ENCODE measurements around the gene SLC25A31.
A peak's percentile ranks its signal among the peaks of the same experiment; 100 is the strongest.

SLC25A31 gene

GRCh38 chr4:127782025-127782274 lies 51.8 kb downstream of the SLC25A31 start:
- Histone ChIP-seq H3K27ac (no peak overlapping the region), H3K36me3 (ENCODE audit: insufficient read depth, low read length) (no peaks in the 10 kb centered on the region), H3K4me3 (peak overlapping the region; percentile 83), H3K9me3 (ENCODE audit: low read depth, low read length) (no peaks in the 10 kb centered on the region), H3K9ac (ENCODE audit: insufficient read length) (peak overlapping the region; percentile 63)
- no peak for TF ChIP-seq POLR2AphosphoS5 (IDR thresholded peaks at IDR 0.05; ENCODE audit: borderline replicate concordance, low read depth, low read length)
- TF ChIP-seq EZH2 (IDR thresholded peaks at IDR 0.05): no peak
- no peak for TF ChIP-seq FOXP2 (optimal IDR thresholded peaks at IDR 0.05; ENCODE audit: control extremely low read depth, extremely low read length, insufficient read depth)
- DNase-seq (ENCODE audit: low read depth, low spot score): no peak

- no peaks in the 10 kb centered on the region for H3K36me3 ChIP-seq (ENCODE audit: insufficient read depth, low read length)
- TF ChIP-seq EZH2 (IDR thresholded peaks at IDR 0.05): no peak
- TF ChIP-seq POLR2AphosphoS5 (IDR thresholded peaks at IDR 0.05; ENCODE audit: borderline replicate concordance, low read depth, low read length): peak; percentile 68
- H3K27ac ChIP-seq: no peak within 1 kb of the TSS
- H3K9me3 ChIP-seq (ENCODE audit: low read depth, low read length): no peaks in the 10 kb centered on the region
- H3K4me3 ChIP-seq: peak within 1 kb of the TSS; percentile 83
- peak within 1 kb of the TSS; percentile 63 for H3K9ac ChIP-seq (ENCODE audit: insufficient read length)
- DNase-seq (ENCODE audit: low read depth, low spot score): no peak
Measured at GRCh38 chr4:127782275-127783025, 52.2 kb downstream of the SLC25A31 start, which contains the start of gene HSPA4L. HSPA4L (plus strand) TSS chr4:127782322; CDS start chr4:127782551, 229 bp downstream.

- H3K4me3 ChIP-seq: peak overlapping the region; percentile 83
- H3K27ac ChIP-seq: no peak overlapping the region
- peak overlapping the region; percentile 63 for H3K9ac ChIP-seq (ENCODE audit: insufficient read length)
- H3K9me3 ChIP-seq (ENCODE audit: low read depth, low read length): no peaks in the 10 kb centered on the region
- DNase-seq (ENCODE audit: low read depth, low spot score): no peak
- H3K36me3 ChIP-seq (ENCODE audit: insufficient read depth, low read length): no peaks in the 10 kb centered on the region
- TF ChIP-seq POLR2AphosphoS5 (IDR thresholded peaks at IDR 0.05; ENCODE audit: borderline replicate concordance, low read depth, low read length): no peak
- TF ChIP-seq EZH2 (IDR thresholded peaks at IDR 0.05): no peak
- no peak for TF ChIP-seq FOXP2 (optimal IDR thresholded peaks at IDR 0.05; ENCODE audit: control extremely low read depth, extremely low read length, insufficient read depth)
Measured at GRCh38 chr4:127783026-127783769, 53.0 kb downstream of the SLC25A31 start.

- Histone ChIP-seq H3K9me3 (ENCODE audit: low read depth, low read length) (no peaks in the 10 kb centered on the region), H3K27ac (no peak overlapping the region), H3K9ac (ENCODE audit: insufficient read length) (no peak overlapping the region), H3K4me3 (peak overlapping the region; percentile 83; the same call in 1 of the 2 replicates), H3K36me3 (ENCODE audit: insufficient read depth, low read length) (no peaks in the 10 kb centered on the region)
- TF ChIP-seq FOXP2 (optimal IDR thresholded peaks at IDR 0.05; ENCODE audit: control extremely low read depth, extremely low read length, insufficient read depth): no peak
- no peak for TF ChIP-seq POLR2AphosphoS5 (IDR thresholded peaks at IDR 0.05; ENCODE audit: borderline replicate concordance, low read depth, low read length)
- no peak for TF ChIP-seq EZH2 (IDR thresholded peaks at IDR 0.05)
- no peak for DNase-seq (ENCODE audit: low read depth, low spot score)
Measured at GRCh38 chr4:127783955-127784770, 54.0 kb downstream of the SLC25A31 start.

- Histone ChIP-seq H3K36me3 (ENCODE audit: insufficient read depth, low read length) (no peaks in the 10 kb centered on the region), H3K9me3 (ENCODE audit: low read depth, low read length) (no peaks in the 10 kb centered on the region), H3K27ac (no peak overlapping the region), H3K9ac (ENCODE audit: insufficient read length) (no peak overlapping the region), H3K4me3 (no peak overlapping the region)
- TF ChIP-seq POLR2AphosphoS5 (IDR thresholded peaks at IDR 0.05; ENCODE audit: borderline replicate concordance, low read depth, low read length): no peak
- TF ChIP-seq FOXP2 (optimal IDR thresholded peaks at IDR 0.05; ENCODE audit: control extremely low read depth, extremely low read length, insufficient read depth): no peak
- TF ChIP-seq EZH2 (IDR thresholded peaks at IDR 0.05): no peak
- no peak for DNase-seq (ENCODE audit: low read depth, low spot score)
Measured at GRCh38 chr4:127788517-127788916, 58.3 kb downstream of the SLC25A31 start.

GRCh38 chr4:127791391-127791790 lies 61.2 kb downstream of the SLC25A31 start:
- no peak overlapping the region for H3K4me3 ChIP-seq
- H3K9me3 ChIP-seq (ENCODE audit: low read depth, low read length): no peaks in the 10 kb centered on the region
- H3K9ac ChIP-seq (ENCODE audit: insufficient read length): no peak overlapping the region
- no peak for DNase-seq (ENCODE audit: low read depth, low spot score)
- TF ChIP-seq FOXP2 (optimal IDR thresholded peaks at IDR 0.05; ENCODE audit: control extremely low read depth, extremely low read length, insufficient read depth) (no peak), EZH2 (IDR thresholded peaks at IDR 0.05) (no peak)
- H3K27ac ChIP-seq: no peak overlapping the region
- H3K36me3 ChIP-seq (ENCODE audit: insufficient read depth, low read length): no peaks in the 10 kb centered on the region

- TF ChIP-seq FOXP2 (optimal IDR thresholded peaks at IDR 0.05; ENCODE audit: control extremely low read depth, extremely low read length, insufficient read depth): no peak
- no peaks in the 10 kb centered on the region for H3K36me3 ChIP-seq (ENCODE audit: insufficient read depth, low read length)
- no peak overlapping the region for H3K27ac ChIP-seq
- H3K4me3 ChIP-seq: no peak overlapping the region
- no peaks in the 10 kb centered on the region for H3K9me3 ChIP-seq (ENCODE audit: low read depth, low read length)
- no peak overlapping the region for H3K9ac ChIP-seq (ENCODE audit: insufficient read length)
- DNase-seq (ENCODE audit: low read depth, low spot score): no peak
Measured at GRCh38 chr4:127793528-127793927, 63.3 kb downstream of the SLC25A31 start.

- H3K9me3 ChIP-seq (ENCODE audit: low read depth, low read length): no peaks in the 10 kb centered on the region
- H3K9ac ChIP-seq (ENCODE audit: insufficient read length): no peak overlapping the region
- TF ChIP-seq EZH2 (IDR thresholded peaks at IDR 0.05) (no peak), POLR2AphosphoS5 (IDR thresholded peaks at IDR 0.05; ENCODE audit: borderline replicate concordance, low read depth, low read length) (no peak)
- H3K4me3 ChIP-seq: no peak overlapping the region
- no peak for DNase-seq (ENCODE audit: low read depth, low spot score)
- H3K36me3 ChIP-seq (ENCODE audit: insufficient read depth, low read length): no peaks in the 10 kb centered on the region
- H3K27ac ChIP-seq: no peak overlapping the region
Measured at GRCh38 chr4:127799711-127800110, 69.5 kb downstream of the SLC25A31 start.

Measured in SK-N-MC (cell line).